HUES6 (cell line): ENCODE results near the gene TENT5A.
A peak's percentile ranks its signal among the peaks of the same experiment; 100 is the strongest.
"Not testable (repeated sequence)": the region's sequence is repeated elsewhere in the genome, so short reads cannot be mapped to it uniquely, and the experiment has no call there.

ENCODE experiments used
- H3K27ac ChIP-seq: 2 replicates; pipeline ENCODE4 v1.7.0; 2013; ENCODE audit warnings: low read depth, mild to moderate bottlenecking, low read length, inconsistent platforms
- H3K27me3 ChIP-seq: 2 replicates; pipeline ENCODE4 v1.6.1; 2013; ENCODE audit warnings: low read length; ENCODE audit not compliant: control insufficient read depth, insufficient read depth
- H3K36me3 ChIP-seq: 2 replicates; pipeline ENCODE4 v1.6.1; 2013; ENCODE audit warnings: low read length; ENCODE audit not compliant: control insufficient read depth, insufficient read depth
- H3K4me1 ChIP-seq: 2 replicates; pipeline ENCODE4 v1.6.1; 2013; ENCODE audit warnings: low read length; ENCODE audit not compliant: control insufficient read depth, insufficient read depth
- H3K4me3 ChIP-seq: 2 replicates; pipeline ENCODE4 v1.5.1; 2013; ENCODE audit warnings: low read depth, low read length
- H3K9ac ChIP-seq: one replicate; pipeline ENCODE4 v1.6.1; 2013; ENCODE audit warnings: mild to moderate bottlenecking, low read length
- H3K9me3 ChIP-seq: 2 replicates; pipeline ENCODE4 v1.6.1; 2013; ENCODE audit warnings: low read depth, low read length; ENCODE audit not compliant: control insufficient read depth, insufficient read depth

Gene TENT5A

GRCh38 chr6:81750200-81750599 is 2.3 kb downstream of the TENT5A start:
- Histone ChIP-seq H3K27me3 (peaks cover 42% of the 10 kb centered on the region), H3K9ac (no peak overlapping the region), H3K4me1 (peaks cover 9% of the 10 kb centered on the region; the same call in 1 of the 2 replicates), H3K27ac (no peak overlapping the region), H3K36me3 (no peaks in the 10 kb centered on the region), H3K4me3 (peak overlapping the region; percentile 86), H3K9me3 (no peaks in the 10 kb centered on the region)

- H3K9ac ChIP-seq = no peak overlapping the region
- no peaks in the 10 kb centered on the region for H3K36me3 ChIP-seq
- no peak overlapping the region for H3K27ac ChIP-seq
- peaks cover 41% of the 10 kb centered on the region for H3K27me3 ChIP-seq
- H3K4me3 ChIP-seq = no peak overlapping the region
- H3K4me1 ChIP-seq = peaks cover 9% of the 10 kb centered on the region; the same call in 1 of the 2 replicates
- no peaks in the 10 kb centered on the region for H3K9me3 ChIP-seq
Measured at GRCh38 chr6:81749707-81750106, 2.8 kb downstream of the TENT5A start.

GRCh38 chr6:81748994-81749393 is 3.5 kb downstream of the TENT5A start:
- H3K4me3 ChIP-seq = no peak overlapping the region
- H3K27ac ChIP-seq = no peak overlapping the region
- no peaks in the 10 kb centered on the region for H3K36me3 ChIP-seq
- H3K9me3 ChIP-seq = no peaks in the 10 kb centered on the region
- peaks cover 7% of the 10 kb centered on the region; the same call in 1 of the 2 replicates for H3K4me1 ChIP-seq
- H3K27me3 ChIP-seq = peaks cover 34% of the 10 kb centered on the region
- H3K9ac ChIP-seq = no peak overlapping the region

GRCh38 chr6:81747327-81747726 is 5.2 kb downstream of the TENT5A start:
- H3K36me3 ChIP-seq = no peaks in the 10 kb centered on the region
- H3K27me3 ChIP-seq = peaks cover 27% of the 10 kb centered on the region
- H3K4me1 ChIP-seq = peaks cover 6% of the 10 kb centered on the region; the same call in 1 of the 2 replicates
- H3K9ac ChIP-seq = no peak overlapping the region
- no peak overlapping the region for H3K4me3 ChIP-seq
- H3K27ac ChIP-seq = no peak overlapping the region
- H3K9me3 ChIP-seq = no peaks in the 10 kb centered on the region

- Histone ChIP-seq H3K4me1 (no peaks in the 10 kb centered on the region), H3K36me3 (no peaks in the 10 kb centered on the region), H3K27ac (no peak overlapping the region), H3K4me3 (no peak overlapping the region), H3K9me3 (no peaks in the 10 kb centered on the region), H3K9ac (no peak overlapping the region), H3K27me3 (no peaks in the 10 kb centered on the region)
Measured at GRCh38 chr6:81744131-81744530, 8.3 kb downstream of the TENT5A start.

- Histone ChIP-seq H3K9me3 (no peaks in the 10 kb centered on the region), H3K27ac (no peak overlapping the region), H3K27me3 (no peaks in the 10 kb centered on the region), H3K36me3 (no peaks in the 10 kb centered on the region), H3K9ac (no peak overlapping the region), H3K4me3 (no peak overlapping the region), H3K4me1 (no peaks in the 10 kb centered on the region)
Measured at GRCh38 chr6:81743649-81744048, 8.8 kb downstream of the TENT5A start.

GRCh38 chr6:81741689-81742088 is 10.8 kb downstream of the TENT5A start:
- H3K9me3 ChIP-seq = no peaks in the 10 kb centered on the region

GRCh38 chr6:81740591-81740990 is 11.9 kb downstream of the TENT5A start:
- not testable (repeated sequence) for H3K4me1 ChIP-seq, H3K27me3 ChIP-seq, H3K27ac ChIP-seq, H3K9me3 ChIP-seq, H3K9ac ChIP-seq, H3K4me3 ChIP-seq, H3K36me3 ChIP-seq

More at GRCh38 chr6:81741689-81742088, 10.8 kb downstream of the TENT5A start:
- Histone ChIP-seq H3K27ac (no peak overlapping the region), H3K27me3 (no peaks in the 10 kb centered on the region), H3K4me1 (0 out of 2 replicates have a peak, but pooled peaks cover 6% of the 10 kb centered on the region), H3K36me3 (no peaks in the 10 kb centered on the region), H3K4me3 (no peak overlapping the region), H3K9ac (no peak overlapping the region)

- H3K4me1 ChIP-seq = 0 out of 2 replicates have a peak, but pooled peaks cover 6% of the 10 kb centered on the region
- no peak overlapping the region for H3K27ac ChIP-seq
- no peaks in the 10 kb centered on the region for H3K36me3 ChIP-seq
- H3K9me3 ChIP-seq = peaks cover 5% of the 10 kb centered on the region; the same call in 1 of the 2 replicates
- H3K9ac ChIP-seq = no peak overlapping the region
- H3K27me3 ChIP-seq = no peaks in the 10 kb centered on the region
- H3K4me3 ChIP-seq = no peak overlapping the region
Measured at GRCh38 chr6:81739230-81740195, 13.0 kb downstream of the TENT5A start.

GRCh38 chr6:81736428-81736827 is 16.1 kb downstream of the TENT5A start:
- Histone ChIP-seq H3K9ac (no peak overlapping the region), H3K36me3 (no peaks in the 10 kb centered on the region), H3K4me3 (no peak overlapping the region), H3K27me3 (no peaks in the 10 kb centered on the region), H3K27ac (no peak overlapping the region), H3K9me3 (peaks cover 5% of the 10 kb centered on the region; the same call in 1 of the 2 replicates), H3K4me1 (0 out of 2 replicates have a peak, but pooled peaks cover 6% of the 10 kb centered on the region)

GRCh38 chr6:81735756-81736380 is 16.6 kb downstream of the TENT5A start:
- Histone ChIP-seq H3K4me3 (no peak overlapping the region), H3K9ac (no peak overlapping the region), H3K27me3 (no peaks in the 10 kb centered on the region), H3K4me1 (0 out of 2 replicates have a peak, but pooled peaks cover 6% of the 10 kb centered on the region), H3K36me3 (no peaks in the 10 kb centered on the region), H3K27ac (no peak overlapping the region), H3K9me3 (peaks cover 5% of the 10 kb centered on the region; the same call in 1 of the 2 replicates)
